HepG2 (cell line): ENCODE measurements around the gene CREB1. TPM values are rescaled to one million over a fixed set of nuclear protein-coding genes. Genes with fewer than 3 reads are reported as not detected.
A peak's percentile ranks its signal among the peaks of the same experiment; 100 is the strongest.

Experiments used
- ATF1 ChIP-seq: IDR thresholded peaks from 2 replicates; pipeline ENCODE4 v1.6.1; 2016; ENCODE audit warnings: mild to moderate bottlenecking, control low read depth
- BRCA1 ChIP-seq: sonication (generic); formaldehyde crosslinking; IDR thresholded peaks from 2 replicates; pipeline ENCODE4 v1.4.0; 2020; ENCODE audit warnings: missing genetic modification reagents
- CHCHD3 ChIP-seq: sonication (generic); formaldehyde crosslinking; IDR thresholded peaks from 2 replicates; pipeline ENCODE4 v1.8.0; 2022; ENCODE audit warnings: mild to moderate bottlenecking, missing genetic modification reagents, moderate library complexity
- EP300 ChIP-seq, 3 experiments: sonication (generic) in 1 of 3; formaldehyde crosslinking in 1 of 3; IDR thresholded peaks; 2 replicates each; pipeline versions ENCODE4 v1.5.1 to v1.6.1; 2011 to 2020; ENCODE audit warnings: low read depth in 2 of 3, low read length in 2 of 3, borderline replicate concordance in 1 of 3, improper control_type of control experiment in 1 of 3, mild to moderate bottlenecking in 1 of 3, missing genetic modification reagents in 1 of 3, moderate library complexity in 1 of 3
- NFIB ChIP-seq: sonication (generic); formaldehyde crosslinking; IDR thresholded peaks from 2 replicates; pipeline ENCODE4 v1.9.0; 2021; ENCODE audit warnings: missing genetic modification reagents, mild to moderate bottlenecking, borderline replicate concordance
- NFIC ChIP-seq: IDR thresholded peaks from 2 replicates; pipeline ENCODE4 v1.6.1; 2012; ENCODE audit warnings: mild to moderate bottlenecking, low read length, inconsistent platforms
- SP1 ChIP-seq, 2 experiments: fragments of 450-650 bp in 1 of 2; sonication (generic) in 1 of 2; formaldehyde crosslinking in 1 of 2; IDR thresholded peaks; 2 replicates each; pipeline versions ENCODE4 v1.4.0 to v1.6.1; 2016 to 2020; ENCODE audit warnings: missing genetic modification reagents in 1 of 2
- SP2 ChIP-seq: sonication (generic); formaldehyde crosslinking; IDR thresholded peaks from 2 replicates; pipeline ENCODE4 v1.5.1; 2020; ENCODE audit warnings: mild to moderate bottlenecking, missing genetic modification reagents
- SP4 ChIP-seq: sonication (generic); formaldehyde crosslinking; IDR thresholded peaks from 2 replicates; pipeline ENCODE4 v1.8.1; 2023; ENCODE audit warnings: mild to moderate bottlenecking, missing genetic modification reagents
- TMF1 ChIP-seq: sonication (generic); formaldehyde crosslinking; IDR thresholded peaks from 2 replicates; pipeline ENCODE4 v1.8.1; 2022; ENCODE audit warnings: low read depth, missing genetic modification reagents
- ZFP36L2 ChIP-seq: sonication (generic); formaldehyde crosslinking; IDR thresholded peaks from 2 replicates; pipeline ENCODE4 v1.4.0; 2020; ENCODE audit warnings: missing genetic modification reagents
- ZNF136 ChIP-seq: sonication (generic); formaldehyde crosslinking; IDR thresholded peaks from 2 replicates; pipeline ENCODE4 v1.8.1; 2022; ENCODE audit warnings: low read depth, mild to moderate bottlenecking, moderate library complexity, missing genetic modification reagents
- ZNF205 ChIP-seq: IDR thresholded peaks from 2 replicates; pipeline ENCODE4 v1.6.1; 2018; ENCODE audit warnings: missing biosample characterization, missing genetic modification reagents
- ZNF296 ChIP-seq: sonication (generic); formaldehyde crosslinking; conservative IDR thresholded peaks from 2 replicates; pipeline ENCODE4 v1.5.0; 2020; ENCODE audit warnings: mild to moderate bottlenecking, missing genetic modification reagents
- ZNF333 ChIP-seq: sonication (generic); formaldehyde crosslinking; IDR thresholded peaks from 2 replicates; pipeline ENCODE4 v1.4.0; 2020; ENCODE audit warnings: mild to moderate bottlenecking, missing genetic modification reagents, borderline replicate concordance
- ZNF563 ChIP-seq: sonication (generic); formaldehyde crosslinking; IDR thresholded peaks from 2 replicates; pipeline ENCODE4 v1.8.0; 2022; ENCODE audit warnings: mild to moderate bottlenecking, moderate library complexity, missing genetic modification reagents
- ZNF572 ChIP-seq: sonication (generic); formaldehyde crosslinking; IDR thresholded peaks from 2 replicates; pipeline ENCODE4 v1.5.1; 2020; ENCODE audit warnings: mild to moderate bottlenecking, missing genetic modification reagents
- polyA plus RNA-seq, 8 experiments: library from polyadenylated mRNA; depleted of rRNA in 3 of 8; stranded (reverse) in 7 of 8; unstranded in 1 of 8; fragments of >200 nt; fragmentation: Illumina TruSeq in 4 of 8; extraction: Trizol in 4 of 8; gene quantifications; 2 replicates each; pipeline versions ENCODE4 v1.2.1 to v1.2.3, GENCODE V29; 2011 to 2016; ENCODE audit warnings: low read depth in 4 of 8, missing spikeins in 1 of 8, mixed read lengths in 1 of 8; ENCODE audit not compliant: insufficient read depth in 1 of 8
- total RNA-seq, 5 experiments: library from RNA; depleted of rRNA; stranded (reverse); fragments of >200 nt; fragmentation: Illumina TruSeq; extraction: Trizol; gene quantifications; 2 replicates each; pipeline ENCODE4 v1.2.3, GENCODE V29; 2016; ENCODE audit warnings: low read depth in 1 of 5
- TF ChIP-seq, protein P1 (sequence below): sonication (generic); formaldehyde crosslinking; IDR thresholded peaks from 2 replicates; pipeline ENCODE4 v1.4.0; 2020; ENCODE audit warnings: missing genetic modification reagents
- TF ChIP-seq, protein P2 (sequence below): sonication (generic); formaldehyde crosslinking; IDR thresholded peaks from 2 replicates; pipeline ENCODE4 v1.4.0; 2020; ENCODE audit warnings: missing genetic modification reagents
- TF ChIP-seq, protein P3 (sequence below), 2 experiments: sonication (generic) in 1 of 2; formaldehyde crosslinking in 1 of 2; IDR thresholded peaks; 2 replicates each; pipeline versions ENCODE4 v1.5.1 to v1.6.1; 2011 to 2020; ENCODE audit warnings: borderline replicate concordance in 1 of 2, low read depth in 1 of 2, low read length in 1 of 2, mild to moderate bottlenecking in 1 of 2, missing genetic modification reagents in 1 of 2, moderate library complexity in 1 of 2

The CREB1 gene
- total and polyA plus RNA-seq, 2 of the 13 experiments (the other 11 are each of a cell fraction or from before 2014, with no cell fraction given): 51.8 to 51.9 TPM

DNA sequence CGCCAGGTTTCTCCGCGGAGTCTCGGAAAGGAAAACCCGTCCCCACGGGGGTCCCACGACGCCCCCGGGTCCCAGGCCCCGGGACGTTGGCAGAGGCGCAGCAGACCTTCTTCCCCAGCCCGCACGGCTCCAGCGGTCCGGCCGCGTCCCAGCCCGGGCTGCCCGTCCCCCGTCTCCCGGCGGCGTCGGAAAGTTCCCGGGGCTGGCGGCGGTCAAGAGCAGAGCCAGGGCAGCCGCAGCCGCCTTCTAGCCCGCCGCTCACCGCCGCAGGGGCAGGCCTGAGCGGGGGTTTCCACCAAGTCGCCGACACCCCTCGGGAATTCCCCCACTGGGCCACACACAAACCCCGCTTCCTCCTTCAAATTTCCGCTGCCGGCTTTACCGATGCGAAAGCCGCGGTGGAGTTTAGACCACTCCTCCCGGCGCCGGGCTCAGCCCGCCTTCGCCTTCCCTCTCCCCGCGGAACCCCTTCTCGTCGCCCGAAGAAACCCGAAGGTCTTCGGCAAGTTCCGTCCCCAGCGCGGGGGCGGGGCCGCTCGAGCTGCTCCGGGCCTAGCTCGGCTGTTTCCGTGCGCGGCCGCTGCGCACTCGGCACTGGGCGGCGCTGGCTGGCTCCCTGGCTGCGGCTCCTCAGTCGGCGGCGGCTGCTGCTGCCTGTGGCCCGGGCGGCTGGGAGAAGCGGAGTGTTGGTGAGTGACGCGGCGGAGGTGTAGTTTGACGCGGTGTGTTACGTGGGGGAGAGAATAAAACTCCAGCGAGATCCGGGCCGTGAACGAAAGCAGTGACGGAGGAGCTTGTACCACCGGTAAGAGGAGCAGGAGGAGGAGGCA, at the start of gene CREB1 (continued):
- no peak for TF ChIP-seq SP1 (IDR thresholded peaks at IDR 0.05)
- 0 out of 2 replicates have a peak, but pooled peaks have one; percentile 35 for TF ChIP-seq SP1 (CRISPR knock-in tag; IDR thresholded peaks at IDR 0.05)
- no peak for TF ChIP-seq NFIB (CRISPR knock-in tag)
- TF ChIP-seq, protein P1, sequence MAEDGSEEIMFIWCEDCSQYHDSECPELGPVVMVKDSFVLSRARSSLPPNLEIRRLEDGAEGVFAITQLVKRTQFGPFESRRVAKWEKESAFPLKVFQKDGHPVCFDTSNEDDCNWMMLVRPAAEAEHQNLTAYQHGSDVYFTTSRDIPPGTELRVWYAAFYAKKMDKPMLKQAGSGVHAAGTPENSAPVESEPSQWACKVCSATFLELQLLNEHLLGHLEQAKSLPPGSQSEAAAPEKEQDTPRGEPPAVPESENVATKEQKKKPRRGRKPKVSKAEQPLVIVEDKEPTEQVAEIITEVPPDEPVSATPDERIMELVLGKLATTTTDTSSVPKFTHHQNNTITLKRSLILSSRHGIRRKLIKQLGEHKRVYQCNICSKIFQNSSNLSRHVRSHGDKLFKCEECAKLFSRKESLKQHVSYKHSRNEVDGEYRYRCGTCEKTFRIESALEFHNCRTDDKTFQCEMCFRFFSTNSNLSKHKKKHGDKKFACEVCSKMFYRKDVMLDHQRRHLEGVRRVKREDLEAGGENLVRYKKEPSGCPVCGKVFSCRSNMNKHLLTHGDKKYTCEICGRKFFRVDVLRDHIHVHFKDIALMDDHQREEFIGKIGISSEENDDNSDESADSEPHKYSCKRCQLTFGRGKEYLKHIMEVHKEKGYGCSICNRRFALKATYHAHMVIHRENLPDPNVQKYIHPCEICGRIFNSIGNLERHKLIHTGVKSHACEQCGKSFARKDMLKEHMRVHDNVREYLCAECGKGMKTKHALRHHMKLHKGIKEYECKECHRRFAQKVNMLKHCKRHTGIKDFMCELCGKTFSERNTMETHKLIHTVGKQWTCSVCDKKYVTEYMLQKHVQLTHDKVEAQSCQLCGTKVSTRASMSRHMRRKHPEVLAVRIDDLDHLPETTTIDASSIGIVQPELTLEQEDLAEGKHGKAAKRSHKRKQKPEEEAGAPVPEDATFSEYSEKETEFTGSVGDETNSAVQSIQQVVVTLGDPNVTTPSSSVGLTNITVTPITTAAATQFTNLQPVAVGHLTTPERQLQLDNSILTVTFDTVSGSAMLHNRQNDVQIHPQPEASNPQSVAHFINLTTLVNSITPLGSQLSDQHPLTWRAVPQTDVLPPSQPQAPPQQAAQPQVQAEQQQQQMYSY (CRISPR knock-in tag): no peak; the same call in 1 of the 2 replicates
- TF ChIP-seq, protein P2, sequence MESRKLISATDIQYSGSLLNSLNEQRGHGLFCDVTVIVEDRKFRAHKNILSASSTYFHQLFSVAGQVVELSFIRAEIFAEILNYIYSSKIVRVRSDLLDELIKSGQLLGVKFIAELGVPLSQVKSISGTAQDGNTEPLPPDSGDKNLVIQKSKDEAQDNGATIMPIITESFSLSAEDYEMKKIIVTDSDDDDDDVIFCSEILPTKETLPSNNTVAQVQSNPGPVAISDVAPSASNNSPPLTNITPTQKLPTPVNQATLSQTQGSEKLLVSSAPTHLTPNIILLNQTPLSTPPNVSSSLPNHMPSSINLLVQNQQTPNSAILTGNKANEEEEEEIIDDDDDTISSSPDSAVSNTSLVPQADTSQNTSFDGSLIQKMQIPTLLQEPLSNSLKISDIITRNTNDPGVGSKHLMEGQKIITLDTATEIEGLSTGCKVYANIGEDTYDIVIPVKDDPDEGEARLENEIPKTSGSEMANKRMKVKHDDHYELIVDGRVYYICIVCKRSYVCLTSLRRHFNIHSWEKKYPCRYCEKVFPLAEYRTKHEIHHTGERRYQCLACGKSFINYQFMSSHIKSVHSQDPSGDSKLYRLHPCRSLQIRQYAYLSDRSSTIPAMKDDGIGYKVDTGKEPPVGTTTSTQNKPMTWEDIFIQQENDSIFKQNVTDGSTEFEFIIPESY: no peak
- 0 out of 2 replicates have a peak, but pooled peaks have one; percentile 83 for TF ChIP-seq ZNF572 (CRISPR knock-in tag)
- TF ChIP-seq BRCA1 (CRISPR knock-in tag): no peak
- peak; percentile 70; the same call in 1 of the 2 replicates for TF ChIP-seq ZNF296 (CRISPR knock-in tag)
- TF ChIP-seq, protein P3, sequence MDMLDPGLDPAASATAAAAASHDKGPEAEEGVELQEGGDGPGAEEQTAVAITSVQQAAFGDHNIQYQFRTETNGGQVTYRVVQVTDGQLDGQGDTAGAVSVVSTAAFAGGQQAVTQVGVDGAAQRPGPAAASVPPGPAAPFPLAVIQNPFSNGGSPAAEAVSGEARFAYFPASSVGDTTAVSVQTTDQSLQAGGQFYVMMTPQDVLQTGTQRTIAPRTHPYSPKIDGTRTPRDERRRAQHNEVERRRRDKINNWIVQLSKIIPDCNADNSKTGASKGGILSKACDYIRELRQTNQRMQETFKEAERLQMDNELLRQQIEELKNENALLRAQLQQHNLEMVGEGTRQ (IDR thresholded peaks at IDR 0.05; ENCODE audit: low read depth, low read length): no peak
- TF ChIP-seq, protein P3 (CRISPR knock-in tag; IDR thresholded peaks at IDR 0.05; ENCODE audit: borderline replicate concordance): no peak; the same call in 1 of the 2 replicates
- TF ChIP-seq CHCHD3 (CRISPR knock-in tag): no peak
- TF ChIP-seq ZNF136 (CRISPR knock-in tag): no peak
- peak; percentile 56; the same call in 1 of the 2 replicates for TF ChIP-seq SP2 (CRISPR knock-in tag)
- peak; percentile 35 for TF ChIP-seq ZNF563
- peak; percentile 69; the same call in 1 of the 2 replicates for TF ChIP-seq ZNF333
- peak; percentile 64 for TF ChIP-seq SP4 (CRISPR knock-in tag)
- no peak for TF ChIP-seq ZFP36L2 (CRISPR knock-in tag)
- TF ChIP-seq EP300 (IDR thresholded peaks at IDR 0.05; ENCODE audit: low read depth in 2 of 2, low read length in 2 of 2): no peak; a peak in 1 of 4 replicates
- TF ChIP-seq EP300 (CRISPR knock-in tag; IDR thresholded peaks at IDR 0.05; ENCODE audit: borderline replicate concordance): no peak
- 0 out of 2 replicates have a peak, but pooled peaks have one; percentile 74 for TF ChIP-seq TMF1 (CRISPR knock-in tag)
- TF ChIP-seq NFIC: no peak
- TF ChIP-seq ZNF205: peak; percentile 65; the same call in 1 of the 2 replicates
- peak; percentile 80 for TF ChIP-seq ATF1 (CRISPR knock-in tag)
